RWPE1 (cell line): ENCODE data around the gene JAGN1.

Source experiments
- CTCF ChIA-PET: fragments of 350-600 bp; sonication (Branson Sonifier 250); formaldehyde crosslinking; extraction: SDS; loops from one replicate; lab custom pipeline; 2021; lab: Yijun Ruan, JAX
- POLR2A ChIA-PET: fragments of 400-600 bp; formaldehyde crosslinking; extraction: SDS; loops from one replicate; lab custom pipeline; 2020; ENCODE audit warnings: antibody characterized with exemption; ENCODE audit not compliant: low non-redundant PET; lab: Yijun Ruan, JAX
- DNase-seq: peaks from one replicate; pipeline ENCODE4 v3.0.0; 2012; ENCODE audit warnings: low spot score
- H3K27ac ChIP-seq: fragments of 450-650 bp; 2 replicates; pipeline ENCODE4 v1.5.1; 2017
- CTCF ChIP-seq: fragments of 450-650 bp; conservative IDR thresholded peaks from 2 replicates; pipeline ENCODE4 v1.5.1; 2017; ENCODE audit warnings: low read depth, mild to moderate bottlenecking

Gene JAGN1

DNA sequence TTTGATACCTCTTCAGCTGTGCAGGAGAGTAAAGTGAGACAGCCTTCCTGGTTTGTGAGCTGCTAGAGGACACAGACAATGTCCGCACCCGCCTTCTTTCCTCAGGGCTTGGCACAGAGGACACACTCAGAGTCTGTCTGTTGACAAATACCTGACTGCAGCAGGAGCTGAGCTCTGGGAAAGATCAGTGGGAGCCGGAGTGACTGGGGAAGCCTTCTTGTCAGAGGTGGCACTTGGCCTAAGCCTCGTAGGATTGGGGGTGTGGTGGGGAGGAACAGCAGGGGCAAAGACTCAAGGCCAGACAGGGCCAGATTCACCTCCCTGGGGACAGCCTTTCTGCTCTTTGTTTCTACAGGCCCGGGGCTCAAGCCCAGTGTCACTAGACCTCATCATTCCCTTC lies 23.2 kb downstream of the JAGN1 start:
- no peak for TF ChIP-seq CTCF
- POLR2A ChIA-PET: no interaction called here
- DNase-seq: no peak
- CTCF ChIA-PET: interaction anchor here (0.8 to 1.1 kb wide), 3 partner anchors 19 to 65 kb away, joined by 3 to 5 read pairs (median 3); no protein-coding TSS in a partner anchor
- H3K27ac ChIP-seq: peak overlapping the region; percentile 91

- ChIA-PET CTCF (interaction anchor here (0.8 to 1.1 kb wide), 3 partner anchors 19 to 65 kb away, joined by 3 to 5 read pairs (median 3); no protein-coding TSS in a partner anchor), POLR2A (no interaction called here)
- DNase-seq: no peak
- H3K27ac ChIP-seq: peak overlapping the region; percentile 91
- TF ChIP-seq CTCF: no peak
Measured at GRCh38 chr3:9914011-9914410, 23.6 kb downstream of the JAGN1 start.

- ChIA-PET POLR2A (no interaction called here), CTCF (interaction anchor here (1.1 kb wide), 1 partner anchor 18 kb away, joined by 5 read pairs; no protein-coding TSS in a partner anchor)
- DNase-seq: no peak
- H3K27ac ChIP-seq: peak overlapping the region; percentile 91
- no peak for TF ChIP-seq CTCF
Measured at GRCh38 chr3:9914559-9915253, 24.3 kb downstream of the JAGN1 start.

GRCh38 chr3:9915254-9916141 lies 25.1 kb downstream of the JAGN1 start:
- no peak for DNase-seq
- peak overlapping the region; percentile 91 for H3K27ac ChIP-seq
- TF ChIP-seq CTCF: no peak
- ChIA-PET CTCF (no interaction called here), POLR2A (no interaction called here)

DNA sequence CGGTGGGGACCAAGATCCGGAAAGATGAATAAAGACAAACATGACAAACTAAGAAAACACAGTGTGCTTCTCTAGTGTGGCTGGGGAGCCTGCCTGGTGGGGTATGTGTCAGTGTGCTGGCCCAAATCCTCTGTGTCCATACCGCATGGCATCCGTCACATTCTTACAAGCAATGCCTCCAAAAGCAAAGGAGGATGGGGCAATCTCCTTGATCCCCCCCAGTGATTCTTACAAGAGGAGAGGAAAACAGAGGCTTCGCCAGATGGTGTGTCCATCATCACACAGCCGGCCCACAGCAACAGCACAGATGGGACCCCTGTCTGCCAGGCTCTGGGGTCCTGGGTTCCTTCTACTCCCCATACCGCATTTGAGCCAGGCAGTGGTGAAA lies 25.9 kb downstream of the JAGN1 start:
- H3K27ac ChIP-seq: peak overlapping the region; percentile 91
- no peak for TF ChIP-seq CTCF
- no peak for DNase-seq
- CTCF ChIA-PET: interaction anchor here (0.8 kb wide), 1 partner anchor 30 kb away, joined by 5 read pairs; no protein-coding TSS in a partner anchor
- POLR2A ChIA-PET: interaction anchor here (0.7 to 1.0 kb wide), 2 partner anchors 14 to 360 kb away, joined by 3 read pairs; partner anchors contain the start of gene IL17RE
